Heart right ventricle (tissue), 16 donors: Measurements from ENCODE around the gene CNTROB. TPM values are rescaled to one million over a fixed set of nuclear protein-coding genes. Genes with fewer than 3 reads are reported as not detected.

Experiments
- ATAC-seq, 8 donors: fragments of 200-7000 bp; cut with Tn5 transposase; one replicate each; pipeline ENCODE4 v1.9.1; 2020; ENCODE audit warnings: mild to moderate bottlenecking in 8 of 8, moderate library complexity in 8 of 8, moderate number of reproducible peaks in 1 of 8
- DNase-seq, 2 donors: peaks; one replicate each; pipeline ENCODE4 v3.0.0-alpha.2; 2020
- H3K27ac ChIP-seq, 10 donors: fragments of 200-600 bp; sonication (generic) in 2 of 10; one replicate each; pipeline versions ENCODE4 v1.5.0 to v1.8.0; 2020 to 2022; ENCODE audit warnings: mild to moderate bottlenecking in 3 of 10
- H3K27me3 ChIP-seq, 7 donors: fragments of 200-600 bp; one replicate each; pipeline ENCODE4 v1.8.0; 2021 to 2022; ENCODE audit warnings: mild to moderate bottlenecking in 2 of 7
- H3K36me3 ChIP-seq, 9 donors: fragments of 200-600 bp; sonication (generic) in 1 of 9; one replicate each; pipeline versions ENCODE4 v1.5.0 to v1.8.0; 2020 to 2022; ENCODE audit warnings: mild to moderate bottlenecking in 2 of 9
- H3K4me1 ChIP-seq, 9 donors: fragments of 200-600 bp; sonication (generic) in 1 of 9; one replicate each; pipeline versions ENCODE4 v1.5.0 to v1.8.0; 2020 to 2022; ENCODE audit warnings: mild to moderate bottlenecking in 4 of 9
- H3K4me3 ChIP-seq, 10 donors: fragments of 200-600 bp; sonication (generic) in 2 of 10; one replicate each; pipeline versions ENCODE4 v1.5.0 to v1.8.0; 2020 to 2022; ENCODE audit warnings: mild to moderate bottlenecking in 7 of 10, moderate library complexity in 2 of 10
- H3K9me3 ChIP-seq, 11 donors: fragments of 200-600 bp in 10 of 11; sonication (generic) in 2 of 11; one replicate each; pipeline versions ENCODE4 v1.5.0 to v1.8.0; 2013 to 2022; ENCODE audit warnings: mild to moderate bottlenecking in 2 of 11, control low read depth in 1 of 11, moderate library complexity in 1 of 11
- WGBS, 2 donors: extraction: QIAGEN DNeasy Blood & Tissue Kit; methylation state at CpG; one replicate each; pipeline ENCODE4 v1.1.7; 2013; ENCODE audit warnings: inconsistent platforms in 1 of 2; 5-methylcytosine and 5-hydroxymethylcytosine counted together
- intact Hi-C, 10 donors: fragments of 100-400 bp; cut with DNase I; formaldehyde crosslinking; loops; one replicate each; pipeline versions ENCODE4 v1.11.1 to v1.14.2; 2022
- polyA plus RNA-seq, 2 donors: library from polyadenylated mRNA; stranded (reverse); fragments of 200-250 nt; gene quantifications; one replicate each; pipeline ENCODE4 v1.2.3, GENCODE V29; 2013
- total RNA-seq, 10 donors: library from RNA; stranded (reverse); fragmentation: NEBNext Ultra II Directional in 3 of 10; extraction: Animal tissue kit (Norgen Biotek cat#: 25700) in 3 of 10; gene quantifications; one replicate each; pipeline versions ENCODE4 v1.2.1 to v1.2.4, GENCODE V29; 2021 to 2023
- TF ChIP-seq, protein P1 (sequence below), 9 donors: fragments of 200-600 bp; sonication (generic) in 2 of 9; IDR thresholded peaks; one replicate each; pipeline versions ENCODE4 v1.5.0 to v1.8.0; 2021 to 2022; ENCODE audit warnings: antibody characterized with exemption in 9 of 9, mild to moderate bottlenecking in 5 of 9, moderate library complexity in 1 of 9
- donor health status: Arrhythmogenic right ventricular cardiomyopathy.
- donor health status: ischemic (EF 13 %, LVEDD 7.1; RV severe dilation, severe dysfunction).
- donor health status: healthy with polysubstance abuse.
- donor health status: DM: no; HTN: yes; CAD: no.
- donor health status: DM: no; HTN: no; CAD: no.
- donor health status: ischemic (EF 25% LVEDD 6.9; RV normal size, moderate dysfunction).
- donor health status: ischemic (EF 25% LVEDD 5.7; RV mildly dilated, moderate dysfunction).
- donor health status: healthy.
- donor health status: DM: yes; HTN: yes; CAD: no.
- donor health status: Ischemic cardiomyopathy.
- donor health status: ischemic (EF 35%, LVEDD 5.7; RV mildly dilated, moderate dysfunction).
- donor health status: nonischemic (EF 11% LVEDD 7.7; RV severe dilation, severe dysfunction).
- donor health status: DM: yes; HTN: yes; CAD: no.
- donor health status: PGD.
- donor health status: ischemic (EF 29% LVEDD 5.4; RV normal size, mild dysfunction).
- donor health status: nonischemic (EF 23%, LVEDD 6.1; RV moderate dilation, normal function).

Gene CNTROB
- total and polyA plus RNA-seq, 12 donors = 7.8 to 19.8 (median 11.1) TPM

GRCh38 chr17:7922269-7922844 is 9.6 kb upstream of the CNTROB start:
- H3K27ac ChIP-seq = peak overlapping the region in 9 of 10 donors; percentile 41 to 88 (median 67)
- intact Hi-C loops = no loop called here
- ATAC-seq (peak in 3 of 8 donors; percentile 10 to 39 (median 30)), DNase-seq (no peak)
- peaks cover 0 to 15% (median 12%) of the 10 kb centered on the region in 9 donors for H3K4me1 ChIP-seq
- H3K36me3 ChIP-seq = no peaks in the 10 kb centered on the region
- H3K9me3 ChIP-seq = no peaks in the 10 kb centered on the region
- no peaks in the 10 kb centered on the region for H3K27me3 ChIP-seq
- TF ChIP-seq, protein P1, sequence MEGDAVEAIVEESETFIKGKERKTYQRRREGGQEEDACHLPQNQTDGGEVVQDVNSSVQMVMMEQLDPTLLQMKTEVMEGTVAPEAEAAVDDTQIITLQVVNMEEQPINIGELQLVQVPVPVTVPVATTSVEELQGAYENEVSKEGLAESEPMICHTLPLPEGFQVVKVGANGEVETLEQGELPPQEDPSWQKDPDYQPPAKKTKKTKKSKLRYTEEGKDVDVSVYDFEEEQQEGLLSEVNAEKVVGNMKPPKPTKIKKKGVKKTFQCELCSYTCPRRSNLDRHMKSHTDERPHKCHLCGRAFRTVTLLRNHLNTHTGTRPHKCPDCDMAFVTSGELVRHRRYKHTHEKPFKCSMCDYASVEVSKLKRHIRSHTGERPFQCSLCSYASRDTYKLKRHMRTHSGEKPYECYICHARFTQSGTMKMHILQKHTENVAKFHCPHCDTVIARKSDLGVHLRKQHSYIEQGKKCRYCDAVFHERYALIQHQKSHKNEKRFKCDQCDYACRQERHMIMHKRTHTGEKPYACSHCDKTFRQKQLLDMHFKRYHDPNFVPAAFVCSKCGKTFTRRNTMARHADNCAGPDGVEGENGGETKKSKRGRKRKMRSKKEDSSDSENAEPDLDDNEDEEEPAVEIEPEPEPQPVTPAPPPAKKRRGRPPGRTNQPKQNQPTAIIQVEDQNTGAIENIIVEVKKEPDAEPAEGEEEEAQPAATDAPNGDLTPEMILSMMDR (IDR thresholded peaks at IDR 0.05) = no peak
- WGBS, 2 donors = 29 to 33% methylated on average over 16 of the region's 16 CpGs
- peak overlapping the region; percentile 37 to 61 (median 53) for H3K4me3 ChIP-seq

- whole genome bisulfite sequencing, 2 donors = 19 to 20% methylated on average over 45 of the region's 45 CpGs
- TF ChIP-seq, protein P1 (IDR thresholded peaks at IDR 0.05) = peak in 3 of 9 donors; percentile 15 to 32 (median 20)
- Histone ChIP-seq H3K4me3 (peak overlapping the region; percentile 37 to 61 (median 53)), H3K9me3 (no peaks in the 10 kb centered on the region), H3K4me1 (peaks cover 0 to 15% (median 12%) of the 10 kb centered on the region in 9 donors), H3K27ac (peak overlapping the region in 9 of 10 donors; percentile 41 to 88 (median 67)), H3K36me3 (no peaks in the 10 kb centered on the region), H3K27me3 (no peaks in the 10 kb centered on the region)
- intact Hi-C loops = no loop called here
- peak; percentile 88 to 93 for DNase-seq
- ATAC-seq = peak; percentile 88 to 97 (median 95)
These were observed 9.0 kb upstream of the CNTROB start for GRCh38 chr17:7922845-7923628.

GRCh38 chr17:7927596-7927995 is 4.4 kb upstream of the CNTROB start:
- H3K9me3 ChIP-seq = no peaks in the 10 kb centered on the region
- peaks cover 0 to 16% (median 0%) of the 10 kb centered on the region in 9 donors for H3K36me3 ChIP-seq
- TF ChIP-seq, protein P1 (IDR thresholded peaks at IDR 0.05) = no peak
- 86 to 88% methylated on average over 3 of the region's 3 CpGs for WGBS, 2 donors
- DNase-seq (no peak), ATAC-seq (no peak)
- H3K27ac ChIP-seq = no peak overlapping the region
- H3K4me3 ChIP-seq = no peak overlapping the region
- intact Hi-C loops = loop anchor here in 1 of 10 donors (5.0 kb wide), 1 partner anchor 130 kb away; no protein-coding TSS in a partner anchor
- H3K4me1 ChIP-seq = peaks cover 0 to 24% (median 13%) of the 10 kb centered on the region in 9 donors
- H3K27me3 ChIP-seq = no peaks in the 10 kb centered on the region

- peak within 1 kb of the TSS in 2 of 10 donors; percentile 8 to 9 for H3K4me3 ChIP-seq
- TF ChIP-seq, protein P1 (IDR thresholded peaks at IDR 0.05) = no peak
- intact Hi-C loops = loop anchor here in 2 of 10 donors (5.0 kb wide), 2 partner anchors 42 to 128 kb away; partner anchors contain the start of gene CHD3 (in 1 of the 2)
- 32 to 44% methylated on average over 56 to 67 of the region's 67 CpGs for WGBS, 2 donors
- H3K36me3 ChIP-seq = peaks cover 0 to 17% (median 0%) of the 10 kb centered on the region in 9 donors
- no peaks in the 10 kb centered on the region for H3K27me3 ChIP-seq
- DNase-seq (peak in 1 of 2 donors; percentile 45), ATAC-seq (no peak)
- H3K9me3 ChIP-seq = no peaks in the 10 kb centered on the region
- H3K27ac ChIP-seq = no peak within 1 kb of the TSS
- peaks cover 2 to 34% (median 22%) of the 10 kb centered on the region in 9 donors for H3K4me1 ChIP-seq
These were observed 2.6 kb upstream of the CNTROB start, which contains the start of gene KCNAB3 for GRCh38 chr17:7929158-7930023. Gene KCNAB3, minus strand, starts transcription at chr17:7929856. Its CDS starts 421 bp downstream, at chr17:7929435.
